WTC11 (cell line): ENCODE data around the gene MCF2L2. TPM values are rescaled to one million over a fixed set of nuclear protein-coding genes. Genes with fewer than 3 reads are reported as not detected.

ENCODE experiments used
- ATAC-seq: fragments of 200-7000 bp; cut with Tn5 transposase; 2 replicates; pipeline ENCODE4 v1.10.0; 2021; ENCODE audit warnings: mild to moderate bottlenecking, moderate library complexity
- CTCF ChIA-PET: fragments of 300-600 bp; sonication (Branson Sonifier 250); formaldehyde crosslinking; loops from one replicate; lab custom pipeline; 2021; ENCODE audit warnings: antibody characterized with exemption; lab: Charles Lee
- POLR2A ChIA-PET: fragments of 350-600 bp; sonication (Branson Sonifier 250); formaldehyde crosslinking; loops from one replicate; lab custom pipeline; 2021; ENCODE audit warnings: antibody characterized with exemption; lab: Charles Lee
- DNase-seq: peaks from one replicate; pipeline ENCODE4 v3.0.0; 2021; ENCODE audit warnings: low spot score
- H3K27ac Mint-ChIP-seq: 2 replicates; pipeline ENCODE4 v1.8.0; 2021; ENCODE audit warnings: mixed read lengths
- H3K27me3 Mint-ChIP-seq: 2 replicates; pipeline ENCODE4 v1.8.0; 2021; ENCODE audit warnings: low read depth, mild to moderate bottlenecking, moderate library complexity, mixed read lengths
- H3K36me3 Mint-ChIP-seq: 2 replicates; pipeline ENCODE4 v1.8.0; 2021; ENCODE audit warnings: mixed read lengths
- H3K4me1 Mint-ChIP-seq: 2 replicates; pipeline ENCODE4 v1.8.0; 2022; ENCODE audit warnings: mixed read lengths
- H3K4me3 Mint-ChIP-seq: 2 replicates; pipeline ENCODE4 v1.8.0; 2021; ENCODE audit warnings: mild to moderate bottlenecking, moderate library complexity, mixed read lengths
- H3K9me3 Mint-ChIP-seq: 2 replicates; pipeline ENCODE4 v1.8.0; 2021; ENCODE audit warnings: mixed read lengths
- CBFB ChIP-seq: sonication (generic); formaldehyde crosslinking; IDR thresholded peaks from 2 replicates; pipeline ENCODE4 v1.8.1; 2022; ENCODE audit warnings: mild to moderate bottlenecking, low read depth, missing genetic modification reagents
- ESRRA ChIP-seq: sonication (generic); formaldehyde crosslinking; IDR thresholded peaks from 2 replicates; pipeline ENCODE4 v1.8.1; 2022; ENCODE audit warnings: mild to moderate bottlenecking, missing genetic modification reagents, borderline replicate concordance
- FOXK1 ChIP-seq: sonication (generic); formaldehyde crosslinking; IDR thresholded peaks from 2 replicates; pipeline ENCODE4 v1.8.0; 2022; ENCODE audit warnings: mild to moderate bottlenecking, moderate library complexity, missing genetic modification reagents
- GABPB1 ChIP-seq: sonication (generic); formaldehyde crosslinking; IDR thresholded peaks from 2 replicates; pipeline ENCODE4 v1.8.1; 2023; ENCODE audit warnings: mild to moderate bottlenecking, missing genetic modification reagents
- GTF2I ChIP-seq: fragments of 250-450 bp; sonication (Bioruptor Pico); conservative IDR thresholded peaks from 2 replicates; pipeline ENCODE4 v1.4.0; 2021; ENCODE audit warnings: mild to moderate bottlenecking
- IRF2 ChIP-seq: sonication (generic); formaldehyde crosslinking; IDR thresholded peaks from 2 replicates; pipeline ENCODE4 v1.8.0; 2022; ENCODE audit warnings: low read depth, missing genetic modification reagents, borderline replicate concordance
- JAZF1 ChIP-seq: fragments of 250-450 bp; sonication (Bioruptor Pico); IDR thresholded peaks from 2 replicates; pipeline ENCODE4 v1.9.0; 2021; ENCODE audit warnings: moderate library complexity, mild to moderate bottlenecking, inconsistent platforms
- MXD4 ChIP-seq: fragments of 250-450 bp; sonication (Bioruptor Pico); IDR thresholded peaks from 2 replicates; pipeline ENCODE4 v1.8.0; 2021; ENCODE audit warnings: mild to moderate bottlenecking, moderate library complexity, borderline replicate concordance
- NFATC4 ChIP-seq: fragments of 250-450 bp; sonication (Bioruptor Pico); IDR thresholded peaks from 2 replicates; pipeline ENCODE4 v1.9.0; 2021; ENCODE audit warnings: mild to moderate bottlenecking
- NFYB ChIP-seq: sonication (generic); formaldehyde crosslinking; conservative IDR thresholded peaks from 2 replicates; pipeline ENCODE4 v1.8.0; 2022; ENCODE audit warnings: low read depth, missing genetic modification reagents
- NR1H2 ChIP-seq: sonication (generic); formaldehyde crosslinking; IDR thresholded peaks from 2 replicates; pipeline ENCODE4 v1.9.0; 2021; ENCODE audit warnings: mild to moderate bottlenecking, moderate library complexity, missing genetic modification reagents
- PRRX2 ChIP-seq: fragments of 250-450 bp; sonication (Bioruptor Pico); IDR thresholded peaks from 2 replicates; pipeline ENCODE4 v1.8.0; 2021; ENCODE audit warnings: mild to moderate bottlenecking
- TEAD1 ChIP-seq: sonication (generic); formaldehyde crosslinking; IDR thresholded peaks from 2 replicates; pipeline ENCODE4 v1.8.0; 2022; ENCODE audit warnings: mild to moderate bottlenecking, missing genetic modification reagents
- ZNF416 ChIP-seq: fragments of 250-450 bp; sonication (Bioruptor Pico); IDR thresholded peaks from 2 replicates; pipeline ENCODE4 v1.9.0; 2021; ENCODE audit warnings: mild to moderate bottlenecking, inconsistent platforms
- total RNA-seq: library from RNA; stranded (reverse); gene quantifications from 3 replicates; pipeline ENCODE4 v1.2.3, GENCODE V29; 2021
- TF ChIP-seq, protein P1 (sequence below): sonication (generic); formaldehyde crosslinking; IDR thresholded peaks from 2 replicates; pipeline ENCODE4 v1.8.0; 2023; ENCODE audit warnings: missing genetic modification reagents
- TF ChIP-seq, protein P2 (sequence below): sonication (generic); formaldehyde crosslinking; IDR thresholded peaks from 2 replicates; pipeline ENCODE4 v1.8.0; 2023; ENCODE audit warnings: missing genetic modification reagents, mild to moderate bottlenecking, borderline replicate concordance
- TF ChIP-seq, protein P3 (sequence below): fragments of 200-600 bp; IDR thresholded peaks from 2 replicates; pipeline ENCODE4 v1.8.0; 2022; ENCODE audit warnings: antibody characterized with exemption
- TF ChIP-seq, protein P4 (sequence below): fragments of 250-450 bp; sonication (Bioruptor Pico); IDR thresholded peaks from 2 replicates; pipeline ENCODE4 v2.1.2; 2022; ENCODE audit warnings: mild to moderate bottlenecking, moderate library complexity
- TF ChIP-seq, protein P5 (sequence below): sonication (generic); formaldehyde crosslinking; conservative IDR thresholded peaks from 2 replicates; pipeline ENCODE4 v1.8.1; 2023; ENCODE audit warnings: mild to moderate bottlenecking, low read depth, missing genetic modification reagents, moderate library complexity
- TF ChIP-seq, protein P6 (sequence below): sonication (generic); formaldehyde crosslinking; conservative IDR thresholded peaks from 2 replicates; pipeline ENCODE4 v1.8.1; 2022; ENCODE audit warnings: mild to moderate bottlenecking, missing genetic modification reagents
- TF ChIP-seq, protein P7 (sequence below): fragments of 250-450 bp; sonication (Bioruptor Pico); IDR thresholded peaks from 2 replicates; pipeline ENCODE4 v1.9.0; 2021; ENCODE audit warnings: mild to moderate bottlenecking

Gene MCF2L2
- total RNA-seq, 1 experiment from 2014 or later: 7.5 TPM

DNA sequence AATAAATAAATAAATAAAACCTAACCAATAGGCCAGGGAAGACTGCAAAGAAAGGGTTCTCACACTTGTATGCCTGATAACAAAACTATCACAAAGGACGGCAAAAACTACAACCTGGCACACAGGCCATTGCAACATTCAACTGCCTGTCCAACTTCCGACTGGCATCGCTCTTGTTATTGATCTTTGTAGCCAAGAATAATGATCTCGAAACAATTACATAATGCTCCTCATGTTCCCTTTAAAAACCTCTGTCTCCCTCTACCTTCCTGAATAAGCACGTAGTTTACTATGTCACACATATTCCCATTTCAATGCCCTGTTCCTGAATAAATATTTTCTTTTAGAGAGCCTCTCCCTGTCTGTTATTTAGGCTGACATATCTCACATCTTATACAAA lies 101.1 kb downstream of the MCF2L2 start:
- H3K36me3 Mint-ChIP-seq: no peaks in the 10 kb centered on the region
- ChIA-PET POLR2A (no interaction called here), CTCF (interaction anchor here (1.0 kb wide), 1 partner anchor 142 kb away, joined by 3 read pairs; no protein-coding TSS in a partner anchor)
- H3K27ac Mint-ChIP-seq: peak overlapping the region; percentile 13; the same call in 1 of the 2 replicates
- DNase-seq (no peak), ATAC-seq (no peak)
- H3K27me3 Mint-ChIP-seq: no peaks in the 10 kb centered on the region
- no peak for TF ChIP-seq NFATC4 (CRISPR knock-in tag)
- no peaks in the 10 kb centered on the region for H3K9me3 Mint-ChIP-seq
- peaks cover 37% of the 10 kb centered on the region for H3K4me1 Mint-ChIP-seq
- H3K4me3 Mint-ChIP-seq: no peak overlapping the region

DNA sequence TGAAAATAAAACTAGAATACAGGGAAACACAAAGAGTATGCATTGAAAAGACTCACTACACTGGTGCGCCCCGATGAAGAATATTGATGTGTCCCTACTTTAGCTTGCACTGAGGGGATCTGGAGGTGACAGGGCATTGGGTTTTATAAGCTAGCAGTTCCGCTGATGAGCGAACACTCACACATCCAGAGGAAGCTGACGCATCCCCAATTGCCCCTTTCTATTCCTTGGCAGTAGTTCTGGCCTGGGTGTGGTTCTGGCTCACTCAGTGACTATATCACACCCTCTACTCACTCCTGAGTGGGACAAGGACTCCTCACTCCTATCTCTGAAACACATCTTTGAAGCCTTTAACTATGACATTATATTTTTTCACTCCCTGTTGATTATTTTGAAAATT lies 104.3 kb downstream of the MCF2L2 start:
- Mint-ChIP-seq H3K36me3 (no peaks in the 10 kb centered on the region), H3K27ac (no peak overlapping the region), H3K4me1 (peaks cover 20% of the 10 kb centered on the region), H3K4me3 (no peak overlapping the region), H3K27me3 (no peaks in the 10 kb centered on the region), H3K9me3 (no peaks in the 10 kb centered on the region)
- TF ChIP-seq CBFB (no peak), MXD4 (CRISPR knock-in tag) (no peak), ESRRA (CRISPR knock-in tag) (no peak), GABPB1 (CRISPR knock-in tag) (no peak), PRRX2 (CRISPR knock-in tag) (no peak), GTF2I (CRISPR knock-in tag) (no peak), NFYB (no peak), NR1H2 (CRISPR knock-in tag) (no peak), FOXK1 (no peak), IRF2 (no peak), ZNF416 (no peak), TEAD1 (no peak), JAZF1 (no peak)
- TF ChIP-seq, protein P1, sequence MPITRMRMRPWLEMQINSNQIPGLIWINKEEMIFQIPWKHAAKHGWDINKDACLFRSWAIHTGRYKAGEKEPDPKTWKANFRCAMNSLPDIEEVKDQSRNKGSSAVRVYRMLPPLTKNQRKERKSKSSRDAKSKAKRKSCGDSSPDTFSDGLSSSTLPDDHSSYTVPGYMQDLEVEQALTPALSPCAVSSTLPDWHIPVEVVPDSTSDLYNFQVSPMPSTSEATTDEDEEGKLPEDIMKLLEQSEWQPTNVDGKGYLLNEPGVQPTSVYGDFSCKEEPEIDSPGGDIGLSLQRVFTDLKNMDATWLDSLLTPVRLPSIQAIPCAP (CRISPR knock-in tag): no peak
- TF ChIP-seq, protein P2, sequence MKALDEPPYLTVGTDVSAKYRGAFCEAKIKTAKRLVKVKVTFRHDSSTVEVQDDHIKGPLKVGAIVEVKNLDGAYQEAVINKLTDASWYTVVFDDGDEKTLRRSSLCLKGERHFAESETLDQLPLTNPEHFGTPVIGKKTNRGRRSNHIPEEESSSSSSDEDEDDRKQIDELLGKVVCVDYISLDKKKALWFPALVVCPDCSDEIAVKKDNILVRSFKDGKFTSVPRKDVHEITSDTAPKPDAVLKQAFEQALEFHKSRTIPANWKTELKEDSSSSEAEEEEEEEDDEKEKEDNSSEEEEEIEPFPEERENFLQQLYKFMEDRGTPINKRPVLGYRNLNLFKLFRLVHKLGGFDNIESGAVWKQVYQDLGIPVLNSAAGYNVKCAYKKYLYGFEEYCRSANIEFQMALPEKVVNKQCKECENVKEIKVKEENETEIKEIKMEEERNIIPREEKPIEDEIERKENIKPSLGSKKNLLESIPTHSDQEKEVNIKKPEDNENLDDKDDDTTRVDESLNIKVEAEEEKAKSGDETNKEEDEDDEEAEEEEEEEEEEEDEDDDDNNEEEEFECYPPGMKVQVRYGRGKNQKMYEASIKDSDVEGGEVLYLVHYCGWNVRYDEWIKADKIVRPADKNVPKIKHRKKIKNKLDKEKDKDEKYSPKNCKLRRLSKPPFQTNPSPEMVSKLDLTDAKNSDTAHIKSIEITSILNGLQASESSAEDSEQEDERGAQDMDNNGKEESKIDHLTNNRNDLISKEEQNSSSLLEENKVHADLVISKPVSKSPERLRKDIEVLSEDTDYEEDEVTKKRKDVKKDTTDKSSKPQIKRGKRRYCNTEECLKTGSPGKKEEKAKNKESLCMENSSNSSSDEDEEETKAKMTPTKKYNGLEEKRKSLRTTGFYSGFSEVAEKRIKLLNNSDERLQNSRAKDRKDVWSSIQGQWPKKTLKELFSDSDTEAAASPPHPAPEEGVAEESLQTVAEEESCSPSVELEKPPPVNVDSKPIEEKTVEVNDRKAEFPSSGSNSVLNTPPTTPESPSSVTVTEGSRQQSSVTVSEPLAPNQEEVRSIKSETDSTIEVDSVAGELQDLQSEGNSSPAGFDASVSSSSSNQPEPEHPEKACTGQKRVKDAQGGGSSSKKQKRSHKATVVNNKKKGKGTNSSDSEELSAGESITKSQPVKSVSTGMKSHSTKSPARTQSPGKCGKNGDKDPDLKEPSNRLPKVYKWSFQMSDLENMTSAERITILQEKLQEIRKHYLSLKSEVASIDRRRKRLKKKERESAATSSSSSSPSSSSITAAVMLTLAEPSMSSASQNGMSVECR (CRISPR knock-in tag): no peak
- TF ChIP-seq, protein P3, sequence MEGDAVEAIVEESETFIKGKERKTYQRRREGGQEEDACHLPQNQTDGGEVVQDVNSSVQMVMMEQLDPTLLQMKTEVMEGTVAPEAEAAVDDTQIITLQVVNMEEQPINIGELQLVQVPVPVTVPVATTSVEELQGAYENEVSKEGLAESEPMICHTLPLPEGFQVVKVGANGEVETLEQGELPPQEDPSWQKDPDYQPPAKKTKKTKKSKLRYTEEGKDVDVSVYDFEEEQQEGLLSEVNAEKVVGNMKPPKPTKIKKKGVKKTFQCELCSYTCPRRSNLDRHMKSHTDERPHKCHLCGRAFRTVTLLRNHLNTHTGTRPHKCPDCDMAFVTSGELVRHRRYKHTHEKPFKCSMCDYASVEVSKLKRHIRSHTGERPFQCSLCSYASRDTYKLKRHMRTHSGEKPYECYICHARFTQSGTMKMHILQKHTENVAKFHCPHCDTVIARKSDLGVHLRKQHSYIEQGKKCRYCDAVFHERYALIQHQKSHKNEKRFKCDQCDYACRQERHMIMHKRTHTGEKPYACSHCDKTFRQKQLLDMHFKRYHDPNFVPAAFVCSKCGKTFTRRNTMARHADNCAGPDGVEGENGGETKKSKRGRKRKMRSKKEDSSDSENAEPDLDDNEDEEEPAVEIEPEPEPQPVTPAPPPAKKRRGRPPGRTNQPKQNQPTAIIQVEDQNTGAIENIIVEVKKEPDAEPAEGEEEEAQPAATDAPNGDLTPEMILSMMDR: no peak
- TF ChIP-seq, protein P4, sequence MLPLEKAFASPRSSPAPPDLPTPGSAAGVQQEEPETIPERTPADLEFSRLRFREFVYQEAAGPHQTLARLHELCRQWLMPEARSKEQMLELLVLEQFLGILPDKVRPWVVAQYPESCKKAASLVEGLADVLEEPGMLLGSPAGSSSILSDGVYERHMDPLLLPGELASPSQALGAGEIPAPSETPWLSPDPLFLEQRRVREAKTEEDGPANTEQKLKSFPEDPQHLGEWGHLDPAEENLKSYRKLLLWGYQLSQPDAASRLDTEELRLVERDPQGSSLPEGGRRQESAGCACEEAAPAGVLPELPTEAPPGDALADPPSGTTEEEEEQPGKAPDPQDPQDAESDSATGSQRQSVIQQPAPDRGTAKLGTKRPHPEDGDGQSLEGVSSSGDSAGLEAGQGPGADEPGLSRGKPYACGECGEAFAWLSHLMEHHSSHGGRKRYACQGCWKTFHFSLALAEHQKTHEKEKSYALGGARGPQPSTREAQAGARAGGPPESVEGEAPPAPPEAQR (CRISPR knock-in tag): no peak
- TF ChIP-seq, protein P5, sequence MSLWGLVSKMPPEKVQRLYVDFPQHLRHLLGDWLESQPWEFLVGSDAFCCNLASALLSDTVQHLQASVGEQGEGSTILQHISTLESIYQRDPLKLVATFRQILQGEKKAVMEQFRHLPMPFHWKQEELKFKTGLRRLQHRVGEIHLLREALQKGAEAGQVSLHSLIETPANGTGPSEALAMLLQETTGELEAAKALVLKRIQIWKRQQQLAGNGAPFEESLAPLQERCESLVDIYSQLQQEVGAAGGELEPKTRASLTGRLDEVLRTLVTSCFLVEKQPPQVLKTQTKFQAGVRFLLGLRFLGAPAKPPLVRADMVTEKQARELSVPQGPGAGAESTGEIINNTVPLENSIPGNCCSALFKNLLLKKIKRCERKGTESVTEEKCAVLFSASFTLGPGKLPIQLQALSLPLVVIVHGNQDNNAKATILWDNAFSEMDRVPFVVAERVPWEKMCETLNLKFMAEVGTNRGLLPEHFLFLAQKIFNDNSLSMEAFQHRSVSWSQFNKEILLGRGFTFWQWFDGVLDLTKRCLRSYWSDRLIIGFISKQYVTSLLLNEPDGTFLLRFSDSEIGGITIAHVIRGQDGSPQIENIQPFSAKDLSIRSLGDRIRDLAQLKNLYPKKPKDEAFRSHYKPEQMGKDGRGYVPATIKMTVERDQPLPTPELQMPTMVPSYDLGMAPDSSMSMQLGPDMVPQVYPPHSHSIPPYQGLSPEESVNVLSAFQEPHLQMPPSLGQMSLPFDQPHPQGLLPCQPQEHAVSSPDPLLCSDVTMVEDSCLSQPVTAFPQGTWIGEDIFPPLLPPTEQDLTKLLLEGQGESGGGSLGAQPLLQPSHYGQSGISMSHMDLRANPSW (CRISPR knock-in tag): no peak
- TF ChIP-seq, protein P6, sequence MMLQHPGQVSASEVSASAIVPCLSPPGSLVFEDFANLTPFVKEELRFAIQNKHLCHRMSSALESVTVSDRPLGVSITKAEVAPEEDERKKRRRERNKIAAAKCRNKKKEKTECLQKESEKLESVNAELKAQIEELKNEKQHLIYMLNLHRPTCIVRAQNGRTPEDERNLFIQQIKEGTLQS (CRISPR knock-in tag): no peak
- TF ChIP-seq, protein P7, sequence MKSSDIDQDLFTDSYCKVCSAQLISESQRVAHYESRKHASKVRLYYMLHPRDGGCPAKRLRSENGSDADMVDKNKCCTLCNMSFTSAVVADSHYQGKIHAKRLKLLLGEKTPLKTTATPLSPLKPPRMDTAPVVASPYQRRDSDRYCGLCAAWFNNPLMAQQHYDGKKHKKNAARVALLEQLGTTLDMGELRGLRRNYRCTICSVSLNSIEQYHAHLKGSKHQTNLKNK: no peak
- ChIA-PET CTCF (interaction anchor here (0.8 kb wide), 1 partner anchor 59 kb away, joined by 4 read pairs; no protein-coding TSS in a partner anchor), POLR2A (no interaction called here)
- DNase-seq (no peak), ATAC-seq (no peak)
